Stimulated activated CD4-positive, alpha-beta T cell treated with anti-CD3 and anti-CD28 coated beads, TNF-alpha, amount 100 ng/mL, for 1 hour (primary cell): ENCODE measurements around the gene MEGF6.

Source experiments
- DNase-seq, 3 donors: peaks; one replicate each; pipeline ENCODE4 v3.0.0-alpha.2; 2020; ENCODE audit warnings: low read depth in 3 of 3, low spot score in 1 of 3

Gene MEGF6

GRCh38 chr1:3525551-3526482, 85.5 kb downstream of the MEGF6 start:
- no peak for DNase-seq

GRCh38 chr1:3524556-3525203, 86.6 kb downstream of the MEGF6 start:
- DNase-seq: no peak

DNA sequence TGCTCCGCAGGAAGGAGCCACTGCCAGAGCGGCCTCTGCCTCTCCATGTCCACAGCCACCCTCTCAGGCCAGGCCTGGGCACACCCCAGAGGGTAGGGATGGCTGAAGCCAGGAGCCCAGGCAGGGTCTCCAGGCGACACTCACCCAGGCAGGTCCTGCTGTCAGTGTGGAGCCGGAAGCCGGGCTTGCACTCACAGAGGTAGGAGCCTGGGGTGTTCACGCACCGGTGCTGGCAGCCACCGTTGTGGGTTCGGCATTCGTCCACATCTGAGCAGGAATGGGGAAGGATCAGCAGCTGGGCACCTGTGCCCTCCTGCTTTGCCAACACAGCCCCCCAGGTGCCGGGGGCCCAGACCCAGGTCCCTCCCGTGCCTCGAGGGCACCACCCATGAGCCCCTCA, 87.3 kb downstream of the MEGF6 start:
- no peak for DNase-seq

- DNase-seq: no peak
Observed at GRCh38 chr1:3522564-3523265, 88.6 kb downstream of the MEGF6 start.

GRCh38 chr1:3522112-3522511, 89.2 kb downstream of the MEGF6 start:
- no peak for DNase-seq

- no peak for DNase-seq
Observed at GRCh38 chr1:3521426-3521825, 89.9 kb downstream of the MEGF6 start.

- DNase-seq: no peak
Observed at GRCh38 chr1:3520419-3521378, 90.6 kb downstream of the MEGF6 start.

DNA sequence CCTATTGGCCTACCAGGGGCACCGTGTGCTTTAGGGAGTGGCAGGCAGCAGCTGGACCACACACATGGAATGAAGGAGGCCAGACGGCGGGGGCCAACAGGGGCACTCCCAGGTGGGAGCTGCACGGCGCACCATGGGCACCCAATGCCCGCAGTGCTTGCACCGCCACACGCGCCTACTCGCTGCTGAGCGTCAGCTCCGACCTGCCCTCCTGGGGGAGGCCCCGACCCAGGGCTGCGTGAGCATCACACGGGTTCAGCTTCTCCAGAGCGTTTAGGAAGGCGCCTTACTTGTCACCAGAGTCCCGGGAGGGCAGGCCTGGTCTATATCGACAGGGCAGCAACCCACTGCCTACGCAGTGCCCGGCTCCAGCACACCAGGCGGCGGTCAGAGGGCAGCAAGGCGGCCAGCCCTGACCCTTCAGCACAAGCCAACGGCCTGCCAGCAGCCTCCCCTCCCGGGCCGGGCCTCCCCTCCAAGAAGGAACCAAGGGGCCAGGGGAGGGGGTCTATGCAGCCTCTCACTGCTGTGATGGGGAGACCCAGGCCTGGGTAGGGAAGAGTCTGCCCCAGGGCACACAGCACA, 91.9 kb downstream of the MEGF6 start:
- DNase-seq: no peak

GRCh38 chr1:3518756-3519155, 92.6 kb downstream of the MEGF6 start:
- no peak for DNase-seq

GRCh38 chr1:3518256-3518655, 93.1 kb downstream of the MEGF6 start:
- DNase-seq: peak in 1 of 3 donors; percentile 13

GRCh38 chr1:3516911-3517675, 94.2 kb downstream of the MEGF6 start:
- no peak for DNase-seq

GRCh38 chr1:3516481-3516869, 94.8 kb downstream of the MEGF6 start:
- DNase-seq: no peak

GRCh38 chr1:3515774-3516480, 95.4 kb downstream of the MEGF6 start:
- no peak for DNase-seq

GRCh38 chr1:3515272-3515671, 96.0 kb downstream of the MEGF6 start:
- DNase-seq: no peak

DNA sequence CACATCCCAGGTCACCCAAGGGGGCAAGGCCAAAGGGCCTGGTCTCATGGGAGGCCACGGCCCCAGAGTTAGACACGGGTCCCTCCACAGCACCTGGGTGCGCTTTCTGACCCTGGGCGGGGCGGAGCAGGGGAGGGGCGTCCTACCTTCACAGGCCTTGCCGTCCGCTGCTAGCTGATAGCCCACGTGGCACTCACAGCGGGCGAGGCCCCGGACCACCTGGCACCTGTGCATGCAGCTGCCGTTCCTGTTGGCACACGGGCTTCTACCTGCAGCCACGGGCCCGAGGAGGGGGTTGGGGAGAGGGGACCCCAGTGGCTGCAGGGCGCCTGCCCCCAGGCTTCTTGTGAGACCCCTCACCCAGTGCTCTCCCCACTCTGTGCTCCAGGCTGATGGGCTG, 96.9 kb downstream of the MEGF6 start:
- no peak for DNase-seq

DNA sequence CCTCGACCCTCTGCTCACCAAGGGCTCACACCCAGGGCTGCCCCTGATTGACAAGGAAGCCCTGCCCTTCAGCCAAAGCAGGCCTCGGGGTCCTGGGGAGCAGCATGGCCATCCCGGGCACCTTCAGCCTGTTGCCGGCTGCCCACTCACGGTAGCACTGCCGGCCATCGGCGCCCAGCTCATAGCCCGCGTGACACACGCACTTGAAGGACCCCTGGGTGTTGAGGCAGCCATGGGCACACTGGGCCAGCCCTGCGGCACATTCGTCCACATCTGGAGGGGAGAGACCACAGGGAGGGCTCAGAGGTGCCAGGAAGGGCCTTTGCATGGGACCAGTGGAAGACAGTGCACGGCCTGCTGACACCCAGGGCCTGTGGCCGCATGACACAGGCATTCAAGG, 99.5 kb downstream of the MEGF6 start:
- DNase-seq: no peak

DNA sequence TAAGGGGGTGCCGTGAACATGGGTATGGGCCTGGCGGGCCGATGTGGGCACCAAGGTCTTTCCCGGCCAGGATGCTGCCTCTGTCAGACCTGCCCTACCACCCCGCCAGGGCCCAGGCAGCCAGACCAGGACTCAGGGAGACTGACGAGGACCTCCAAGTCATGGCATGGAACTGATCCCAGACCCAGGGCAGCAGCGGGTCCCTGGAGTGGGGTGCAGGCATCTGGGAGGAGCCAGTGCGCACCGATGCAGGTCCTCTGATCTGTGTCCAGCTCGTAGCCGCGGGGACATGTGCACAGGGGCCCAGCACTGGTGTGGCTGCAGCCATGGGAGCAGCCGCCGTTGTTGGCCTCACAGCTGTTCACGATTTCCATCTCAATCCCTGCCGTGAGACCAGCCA, 100.0 kb downstream of the MEGF6 start:
- DNase-seq: no peak

GRCh38 chr1:3510956-3511250, 100.4 kb downstream of the MEGF6 start:
- no peak for DNase-seq
